Esophagus muscularis mucosa (tissue), 4 donors: Measurements from ENCODE around the gene PPP2R5C. TPM values are rescaled to one million over a fixed set of nuclear protein-coding genes. Genes with fewer than 3 reads are reported as not detected.
A peak's percentile ranks its signal among the peaks of the same experiment; 100 is the strongest.
"Not testable (repeated sequence)": the region's sequence is repeated elsewhere in the genome, so short reads cannot be mapped to it uniquely, and the experiment has no call there.

ENCODE experiments used
- DNase-seq: peaks from one replicate; pipeline ENCODE4 v3.0.0-alpha.2; 2017; ENCODE audit errors: extremely low spot score
- H3K27ac ChIP-seq, 4 donors: fragments of 200-600 bp; sonication (generic); replicated peaks in 1 of 4; 1 replicate in 3 of 4; 2 replicates in 1 of 4; pipeline ENCODE4 v1.5.1; 2016 to 2019; ENCODE audit warnings: mild to moderate bottlenecking in 1 of 4
- H3K27me3 ChIP-seq, 4 donors: fragments of 200-600 bp; sonication (generic); one replicate each; pipeline versions ENCODE4 v1.5.1 to v1.6.0; 2016 to 2019
- H3K36me3 ChIP-seq, 4 donors: fragments of 200-600 bp; sonication (generic); one replicate each; pipeline ENCODE4 v1.5.1; 2016 to 2019
- H3K4me1 ChIP-seq, 4 donors: fragments of 200-600 bp; sonication (generic); one replicate each; pipeline ENCODE4 v1.5.1; 2016 to 2019
- H3K4me3 ChIP-seq, 4 donors: fragments of 200-600 bp; sonication (generic); 1 replicate in 2 of 4; 2 replicates in 2 of 4; pipeline ENCODE4 v1.5.1; 2016 to 2019; ENCODE audit warnings: mild to moderate bottlenecking in 4 of 4, moderate library complexity in 1 of 4
- H3K9me3 ChIP-seq, 4 donors: fragments of 200-600 bp; sonication (generic); 1 replicate in 3 of 4; 2 replicates in 1 of 4; pipeline ENCODE4 v1.5.1; 2016 to 2019
- EP300 ChIP-seq: sonication (generic); formaldehyde crosslinking; IDR thresholded peaks from one replicate; pipeline ENCODE4 v1.6.1; 2017; ENCODE audit warnings: antibody characterized with exemption
- POLR2A ChIP-seq: fragments of 450-650 bp; IDR thresholded peaks from one replicate; pipeline ENCODE4 v1.6.1; 2017; ENCODE audit warnings: antibody characterized with exemption, moderate library complexity, mild to moderate bottlenecking, low read depth
- POLR2AphosphoS5 ChIP-seq, 2 donors: sonication (generic); formaldehyde crosslinking; IDR thresholded peaks; one replicate each; pipeline ENCODE4 v1.6.1; 2017; ENCODE audit warnings: antibody characterized with exemption in 2 of 2
- WGBS: methylation state at CpG from one replicate; pipeline ENCODE4 v1.1.5; 2018; 5-methylcytosine and 5-hydroxymethylcytosine counted together
- intact Hi-C: fragments of 100-400 bp; cut with DNase I; formaldehyde crosslinking; loops from one replicate; pipeline ENCODE4 v1.15.1; 2023
- total RNA-seq, 4 donors: library from RNA; depleted of rRNA; stranded (reverse); fragments of >200 nt; gene quantifications; one replicate each; pipeline versions ENCODE4 v1.1.0 to v1.2.1, GENCODE V29; 2016
- TF ChIP-seq, protein P1 (sequence below), 3 experiments: fragments of 200-600 bp in 2 of 3; fragments of 450-650 bp in 1 of 3; sonication (generic) in 2 of 3; IDR thresholded peaks; one replicate each; pipeline ENCODE4 v1.5.1; 2017 to 2019; ENCODE audit warnings: antibody characterized with exemption in 3 of 3, mild to moderate bottlenecking in 2 of 3, moderate library complexity in 1 of 3

The PPP2R5C gene
- total RNA-seq, 4 donors from 2014 or later: 103 to 142 (median 131) TPM

DNA sequence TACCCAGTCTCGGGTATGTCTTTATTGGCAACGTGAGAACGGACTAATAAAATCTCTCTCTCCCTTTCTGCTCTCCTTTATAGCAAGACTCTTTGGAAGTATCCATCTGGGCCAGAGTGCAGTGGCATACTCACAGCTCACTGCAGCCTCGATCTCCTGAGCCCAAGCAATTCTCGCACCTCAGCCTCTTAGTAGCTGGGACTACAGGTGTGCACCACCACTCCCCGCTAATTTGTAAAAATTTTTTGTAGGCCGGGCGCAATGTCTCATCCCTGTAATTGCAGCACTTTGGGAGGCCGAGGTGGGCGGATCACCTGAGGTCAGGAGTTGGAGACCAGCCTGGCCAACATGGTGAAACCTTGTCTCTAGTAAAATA is 33.2 kb upstream of the PPP2R5C start:
- Histone ChIP-seq H3K36me3 (no peaks in the 10 kb centered on the region), H3K27me3 (no peaks in the 10 kb centered on the region), H3K4me1 (peaks cover 5 to 11% (median 10%) of the 10 kb centered on the region in 4 donors), H3K4me3 (no peak overlapping the region), H3K9me3 (no peaks in the 10 kb centered on the region), H3K27ac (no peak overlapping the region)
- TF ChIP-seq POLR2AphosphoS5 (IDR thresholded peaks at IDR 0.05): no peak
- TF ChIP-seq POLR2A: no peak
- TF ChIP-seq, protein P1, sequence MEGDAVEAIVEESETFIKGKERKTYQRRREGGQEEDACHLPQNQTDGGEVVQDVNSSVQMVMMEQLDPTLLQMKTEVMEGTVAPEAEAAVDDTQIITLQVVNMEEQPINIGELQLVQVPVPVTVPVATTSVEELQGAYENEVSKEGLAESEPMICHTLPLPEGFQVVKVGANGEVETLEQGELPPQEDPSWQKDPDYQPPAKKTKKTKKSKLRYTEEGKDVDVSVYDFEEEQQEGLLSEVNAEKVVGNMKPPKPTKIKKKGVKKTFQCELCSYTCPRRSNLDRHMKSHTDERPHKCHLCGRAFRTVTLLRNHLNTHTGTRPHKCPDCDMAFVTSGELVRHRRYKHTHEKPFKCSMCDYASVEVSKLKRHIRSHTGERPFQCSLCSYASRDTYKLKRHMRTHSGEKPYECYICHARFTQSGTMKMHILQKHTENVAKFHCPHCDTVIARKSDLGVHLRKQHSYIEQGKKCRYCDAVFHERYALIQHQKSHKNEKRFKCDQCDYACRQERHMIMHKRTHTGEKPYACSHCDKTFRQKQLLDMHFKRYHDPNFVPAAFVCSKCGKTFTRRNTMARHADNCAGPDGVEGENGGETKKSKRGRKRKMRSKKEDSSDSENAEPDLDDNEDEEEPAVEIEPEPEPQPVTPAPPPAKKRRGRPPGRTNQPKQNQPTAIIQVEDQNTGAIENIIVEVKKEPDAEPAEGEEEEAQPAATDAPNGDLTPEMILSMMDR (IDR thresholded peaks at IDR 0.05): no peak
- TF ChIP-seq EP300: no peak
- WGBS: 93% methylated on average over 10 of the region's 10 CpGs
- peak; percentile 74 for DNase-seq
- intact Hi-C loops: no loop called here

DNA sequence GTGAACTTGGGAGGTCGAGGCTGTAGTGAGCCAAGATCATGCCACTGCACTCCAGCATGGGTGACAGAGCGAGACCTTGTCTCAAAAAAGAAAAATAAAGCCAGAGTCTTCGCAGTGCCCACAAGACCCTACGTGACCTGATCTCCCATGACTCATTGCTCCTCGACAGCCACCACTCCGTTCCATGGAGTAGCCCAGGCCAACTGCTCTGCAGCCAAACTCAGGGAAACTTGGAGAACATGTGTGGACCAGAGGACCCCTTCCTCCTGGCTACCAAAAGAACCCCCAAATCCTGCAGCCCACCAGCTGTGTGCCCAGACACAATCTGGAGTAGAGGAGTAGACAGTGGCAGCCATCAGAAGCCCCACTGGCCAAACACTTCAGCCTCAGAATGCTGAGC is 32.1 kb upstream of the PPP2R5C start:
- TF ChIP-seq EP300 (no peak), POLR2AphosphoS5 (IDR thresholded peaks at IDR 0.05) (no peak), POLR2A (no peak)
- TF ChIP-seq, protein P1 (IDR thresholded peaks at IDR 0.05): no peak
- peaks cover 5 to 11% (median 10%) of the 10 kb centered on the region in 4 donors for H3K4me1 ChIP-seq
- WGBS: 92% methylated on average over 6 of the region's 6 CpGs
- H3K9me3 ChIP-seq: no peaks in the 10 kb centered on the region
- no peak overlapping the region for H3K27ac ChIP-seq
- intact Hi-C loops: no loop called here
- no peaks in the 10 kb centered on the region for H3K27me3 ChIP-seq
- H3K4me3 ChIP-seq: no peak overlapping the region
- no peak for DNase-seq
- H3K36me3 ChIP-seq: no peaks in the 10 kb centered on the region

DNA sequence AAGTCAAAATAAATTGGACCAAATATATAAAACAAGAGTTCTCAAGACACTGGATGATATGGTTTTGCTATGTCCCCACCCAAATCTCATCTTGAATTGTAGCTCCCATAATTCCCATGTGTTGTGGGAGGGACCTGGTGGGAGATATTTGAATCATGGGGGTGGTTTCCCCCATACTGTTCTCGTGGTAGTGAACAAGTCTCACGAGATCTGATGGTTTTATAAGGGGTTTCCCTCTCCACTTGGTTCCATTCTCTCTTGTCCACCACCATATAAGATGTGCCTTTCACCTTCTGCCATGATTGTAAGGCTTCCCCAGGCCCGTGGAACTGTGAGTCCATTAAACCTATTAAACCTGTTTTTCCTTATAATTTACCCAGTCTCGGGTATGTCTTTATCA is 31.4 kb upstream of the PPP2R5C start:
- intact Hi-C loops, DNase-seq, H3K27me3 ChIP-seq, H3K9me3 ChIP-seq, H3K4me3 ChIP-seq, H3K27ac ChIP-seq, H3K36me3 ChIP-seq: not testable (repeated sequence)
- WGBS: 91% methylated on average over 4 of the region's 4 CpGs
- peaks cover 5 to 11% (median 10%) of the 10 kb centered on the region in 4 donors for H3K4me1 ChIP-seq

DNA sequence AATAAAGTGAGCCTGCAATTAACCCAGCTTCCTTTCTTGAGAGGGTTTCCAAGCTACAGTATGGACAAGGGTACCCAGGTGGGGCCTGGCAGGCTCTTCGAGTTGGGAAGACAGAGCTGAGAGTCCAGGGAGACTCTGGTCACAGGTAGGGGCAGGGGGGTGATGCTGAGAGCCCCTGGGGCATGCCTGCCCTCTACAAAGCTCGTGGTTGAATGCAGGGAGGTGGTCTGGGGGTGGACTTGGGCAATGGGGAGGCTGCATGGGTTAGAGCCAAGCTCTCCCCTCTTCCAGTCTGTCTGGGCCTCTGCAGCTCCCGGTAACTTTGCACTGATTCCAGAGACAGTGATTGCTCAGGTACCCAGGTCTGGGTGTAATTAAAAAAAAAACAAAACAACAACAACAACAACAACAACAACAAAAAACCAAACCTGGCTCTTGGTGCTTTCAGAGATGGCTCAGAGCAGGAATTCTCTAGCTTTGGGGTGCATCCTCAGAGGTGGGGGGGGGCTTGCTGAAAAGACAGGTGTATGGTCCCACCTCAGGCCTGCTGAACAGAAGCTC is 30.8 kb upstream of the PPP2R5C start:
- Histone ChIP-seq H3K27me3 (no peaks in the 10 kb centered on the region), H3K4me1 (peaks cover 5 to 11% (median 10%) of the 10 kb centered on the region in 4 donors), H3K4me3 (peak overlapping the region in 1 of 4 donors; percentile 14), H3K27ac (peak overlapping the region in 2 of 4 donors; percentile 48 to 49), H3K36me3 (no peaks in the 10 kb centered on the region), H3K9me3 (no peaks in the 10 kb centered on the region)
- no peak for TF ChIP-seq EP300
- TF ChIP-seq, protein P1 (IDR thresholded peaks at IDR 0.05): no peak
- no peak for TF ChIP-seq POLR2AphosphoS5 (IDR thresholded peaks at IDR 0.05)
- TF ChIP-seq POLR2A: no peak
- intact Hi-C loops: no loop called here
- DNase-seq: no peak
- WGBS: 83% methylated on average over 3 of the region's 3 CpGs

DNA sequence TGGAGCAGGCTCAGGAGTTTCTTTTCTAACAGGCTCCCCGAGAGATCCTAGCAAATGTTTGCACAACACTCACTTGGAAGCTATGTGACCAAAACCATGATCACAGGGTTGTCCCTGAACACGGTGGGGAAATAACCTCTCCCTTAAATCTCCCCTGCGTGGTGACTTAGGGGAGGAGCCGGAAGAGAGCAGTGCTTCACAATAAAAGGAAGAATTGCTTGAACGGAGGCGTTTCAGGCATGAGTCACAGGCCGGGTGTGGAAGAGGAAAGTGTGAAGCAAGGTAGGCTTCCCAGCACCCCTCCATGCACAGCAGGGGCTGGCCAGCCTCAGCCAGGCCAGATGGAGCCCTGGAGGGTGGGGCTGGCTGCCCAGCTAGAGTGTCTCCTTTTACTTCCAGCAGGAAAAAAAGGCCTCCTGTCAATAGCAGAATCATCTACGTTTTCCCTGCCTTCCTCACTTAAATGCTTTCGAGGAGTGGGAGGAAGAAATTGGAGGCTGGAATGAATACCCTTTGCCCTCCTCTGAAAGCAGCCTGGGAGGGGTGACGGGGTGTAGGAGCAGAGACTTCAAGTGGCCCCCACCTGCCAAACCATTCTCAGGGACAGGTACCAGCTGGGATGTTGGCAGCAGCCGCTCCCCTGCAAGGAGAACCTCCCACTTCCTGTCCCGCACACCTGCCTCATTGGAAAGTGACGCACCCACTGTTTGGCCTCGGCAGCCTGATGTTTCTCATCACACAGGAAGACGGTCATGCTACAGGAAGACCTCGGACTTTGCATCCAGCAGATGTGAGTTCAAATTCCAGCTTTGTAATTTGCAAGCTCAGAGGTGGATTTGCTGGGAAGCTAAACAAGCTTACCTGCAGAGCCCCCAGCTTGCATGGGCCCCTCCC is 30.1 kb upstream of the PPP2R5C start:
- Histone ChIP-seq H3K9me3 (no peaks in the 10 kb centered on the region), H3K36me3 (no peaks in the 10 kb centered on the region), H3K27ac (peak overlapping the region in 3 of 4 donors; percentile 35 to 49 (median 48)), H3K4me1 (peaks cover 5 to 11% (median 10%) of the 10 kb centered on the region in 4 donors), H3K27me3 (no peaks in the 10 kb centered on the region), H3K4me3 (peak overlapping the region in 1 of 4 donors; percentile 14)
- DNase-seq: peak; percentile 95
- 27% methylated on average over 16 of the region's 16 CpGs for WGBS
- TF ChIP-seq, protein P1 (IDR thresholded peaks at IDR 0.05): no peak
- peak; percentile 49 to 55 for TF ChIP-seq POLR2AphosphoS5 (IDR thresholded peaks at IDR 0.05)
- intact Hi-C loops: no loop called here
